BLaER1 treated with 17β-estradiol and CSF1 and Interleukin-3, amounts not matched to agents 10 nM and 100 nM (cell line): ENCODE results near the gene TANC2.

ENCODE experiments used
- H3K27ac ChIP-seq, 11 experiments: shearing (Covaris generic); formaldehyde crosslinking; 2 replicates each; pipeline ENCODE4 v1.8.1; 2022
- H3K27me3 ChIP-seq, 11 experiments: shearing (Covaris generic); formaldehyde crosslinking; 2 replicates each; pipeline ENCODE4 v1.8.1; 2022
- H3K36me3 ChIP-seq, 11 experiments: shearing (Covaris generic); formaldehyde crosslinking; 2 replicates each; pipeline ENCODE4 v1.8.1; 2022
- H3K4me1 ChIP-seq, 10 experiments: shearing (Covaris generic); formaldehyde crosslinking; 2 replicates each; pipeline ENCODE4 v1.8.1; 2022
- H3K4me2 ChIP-seq, 11 experiments: shearing (Covaris generic); formaldehyde crosslinking; 2 replicates each; pipeline ENCODE4 v1.8.1; 2022
- H3K4me3 ChIP-seq, 10 experiments: shearing (Covaris generic); formaldehyde crosslinking; 2 replicates each; pipeline ENCODE4 v1.8.1; 2022
- H3K9ac ChIP-seq, 11 experiments: shearing (Covaris generic); formaldehyde crosslinking; 2 replicates each; pipeline ENCODE4 v1.8.1; 2022
- H3K9me3 ChIP-seq, 11 experiments: shearing (Covaris generic); formaldehyde crosslinking; replicated peaks in 1 of 11; 2 replicates each; pipeline ENCODE4 v1.8.1; 2022
- H4K20me1 ChIP-seq, 11 experiments: shearing (Covaris generic); formaldehyde crosslinking; 2 replicates each; pipeline ENCODE4 v1.8.1; 2022
- Cebpa-rat ChIP-seq, 11 experiments: shearing (Covaris generic); IDR thresholded peaks; 2 replicates each; pipeline ENCODE4 v1.8.1; 2022

The TANC2 gene

DNA sequence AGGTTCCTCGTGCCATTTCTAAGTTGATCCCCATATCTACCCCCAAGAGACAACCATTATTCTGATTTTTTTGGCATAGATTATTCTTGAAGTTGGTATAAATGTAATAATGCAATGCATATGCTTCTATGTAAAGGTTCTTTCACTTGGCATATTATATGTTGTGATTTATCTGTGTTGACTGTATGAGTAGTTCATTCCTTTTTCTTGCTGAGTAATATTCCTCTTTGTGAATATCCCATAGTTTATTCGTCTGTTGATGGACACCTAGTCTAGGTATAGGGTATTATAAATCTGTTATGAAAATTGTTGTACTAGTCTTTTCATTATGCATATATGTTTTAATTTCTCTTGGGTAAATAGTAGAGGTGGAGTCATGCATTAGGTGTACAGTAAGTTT lies 36.6 kb downstream of the TANC2 start:
- Histone ChIP-seq H4K20me1 (peaks cover 0 to 4% (median 0%) of the 10 kb centered on the region in 11 experiments; a peak in 1 of 22 replicates), H3K4me1 (peaks cover 5 to 18% (median 13%) of the 10 kb centered on the region in 10 experiments; a peak in 13 of 20 replicates), H3K36me3 (no peaks in the 10 kb centered on the region), H3K27me3 (no peaks in the 10 kb centered on the region), H3K9me3 (no peaks in the 10 kb centered on the region), H3K4me3 (no peak overlapping the region), H3K4me2 (no peak overlapping the region), H3K9ac (no peak overlapping the region), H3K27ac (no peak overlapping the region)
- no peak for TF ChIP-seq Cebpa-rat (IDR thresholded peaks at IDR 0.05)

DNA sequence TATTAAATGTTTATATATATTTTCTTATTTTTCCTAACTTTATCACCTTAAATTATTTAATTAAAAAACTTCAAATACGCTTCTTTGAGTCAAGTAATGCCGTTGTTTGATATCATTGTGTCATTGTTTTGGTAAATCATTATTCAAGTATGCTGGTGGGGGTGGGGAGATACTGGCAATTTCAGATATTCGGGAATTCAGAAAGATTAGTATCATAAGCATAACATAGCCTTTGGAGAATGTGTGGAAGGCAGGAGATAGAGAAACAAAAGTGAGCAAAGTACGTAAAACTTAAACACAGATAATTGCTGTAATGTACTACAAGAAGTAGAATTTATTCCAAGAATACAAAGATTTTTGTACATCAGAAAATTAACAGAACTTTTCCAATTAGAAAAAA lies 49.8 kb downstream of the TANC2 start:
- Histone ChIP-seq H3K36me3 (peaks cover 0 to 6% (median 1%) of the 10 kb centered on the region in 11 experiments; a peak in 10 of 22 replicates), H3K4me3 (no peak overlapping the region), H4K20me1 (no peaks in the 10 kb centered on the region), H3K9ac (no peak overlapping the region), H3K27me3 (no peaks in the 10 kb centered on the region), H3K27ac (no peak overlapping the region), H3K4me1 (no peaks in the 10 kb centered on the region), H3K9me3 (peaks cover 0 to 10% (median 0%) of the 10 kb centered on the region in 11 experiments; a peak in 6 of 22 replicates), H3K4me2 (no peak overlapping the region)
- no peak for TF ChIP-seq Cebpa-rat (IDR thresholded peaks at IDR 0.05)
